ENCODE data around the gene EME1. TPM values are rescaled to one million over a fixed set of nuclear protein-coding genes. Genes with fewer than 3 reads are reported as not detected.
"Not testable (repeated sequence)": the region's sequence is repeated elsewhere in the genome, so short reads cannot be mapped to it uniquely, and the experiment has no call there.

EME1 gene
- polyA plus RNA-seq, 2 of the 4 experiments (the other 2 are of a cell fraction) = 24.3 to 29.9 TPM

GRCh38 chr17:50426472-50426782 lies 53.4 kb downstream of the EME1 start:
- H3K27ac ChIP-seq = peak overlapping the region; percentile 77 to 90
- ATAC-seq = peak in 1 of 2 experiments; percentile 34; a peak in 3 of 6 replicates
- peaks cover 27% of the 10 kb centered on the region for H3K4me1 ChIP-seq
- no peak for TF ChIP-seq ATOH8 (CRISPR knock-in tag; IDR thresholded peaks at IDR 0.05; ENCODE audit: low read depth)
- no peak for TF ChIP-seq CBX2 (IDR thresholded peaks at IDR 0.05; ENCODE audit: borderline replicate concordance, low read depth)
- TF ChIP-seq HOXB5 (CRISPR knock-in tag; IDR thresholded peaks at IDR 0.05) = no peak
- TF ChIP-seq HOXB13 (CRISPR knock-in tag; IDR thresholded peaks at IDR 0.05; ENCODE audit: low read depth) = no peak
- TF ChIP-seq ZFP36 (IDR thresholded peaks at IDR 0.05; ENCODE audit: borderline replicate concordance, partially characterized antibody) = no peak
- TF ChIP-seq CBX8 (IDR thresholded peaks at IDR 0.05) = no peak
- no peak for TF ChIP-seq HEYL (CRISPR knock-in tag; IDR thresholded peaks at IDR 0.05)
- TF ChIP-seq EHF (CRISPR knock-in tag; IDR thresholded peaks at IDR 0.05) = no peak
- TF ChIP-seq MAFK (IDR thresholded peaks at IDR 0.05; ENCODE audit: partially characterized antibody) = no peak
- TF ChIP-seq, protein P1, sequence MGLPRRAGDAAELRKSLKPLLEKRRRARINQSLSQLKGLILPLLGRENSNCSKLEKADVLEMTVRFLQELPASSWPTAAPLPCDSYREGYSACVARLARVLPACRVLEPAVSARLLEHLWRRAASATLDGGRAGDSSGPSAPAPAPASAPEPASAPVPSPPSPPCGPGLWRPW (IDR thresholded peaks at IDR 0.05) = no peak
- TF ChIP-seq FOSL2 (IDR thresholded peaks at IDR 0.05) = no peak
- TF ChIP-seq FOSL2 (CRISPR knock-in tag; IDR thresholded peaks at IDR 0.05) = no peak
- no peak for TF ChIP-seq PBX3 (IDR thresholded peaks at IDR 0.05)
- no peak for TF ChIP-seq POLR2AphosphoS2 (conservative IDR thresholded peaks at IDR 0.05; ENCODE audit: low read length)
- no peak for TF ChIP-seq PHF8 (IDR thresholded peaks at IDR 0.05; ENCODE audit: borderline replicate concordance, low read depth)
- TF ChIP-seq ZC3H11A (IDR thresholded peaks at IDR 0.05) = no peak
- no peak for TF ChIP-seq HDAC2 (IDR thresholded peaks at IDR 0.05)
- DNase-seq (ENCODE audit: low read depth in 1 of 2, low spot score in 1 of 2) = peak in 1 of 2 experiments; percentile 65
- POLR2A ChIA-PET = interaction anchor here (1.2 to 1.3 kb wide), 2 partner anchors 29 to 30 kb away, joined by 4 to 5 read pairs; partner anchors contain the start of gene LRRC59
- no peak for FAIRE-seq
- H3K4me2 ChIP-seq = peak overlapping the region; percentile 92
- CTCF ChIA-PET = interaction anchor here (0.8 to 8.4 kb wide), 6 partner anchors 17 to 56 kb away, joined by 3 to 55 read pairs (median 4); partner anchors contain the start of gene LRRC59
- no peaks in the 10 kb centered on the region for H3K9me3 ChIP-seq
- 0% methylated on average over 7 of the region's 7 CpGs for WGBS (ENCODE audit: missing lambda C conversion rate)
- H3K4me3 ChIP-seq = peak overlapping the region; percentile 72

DNA sequence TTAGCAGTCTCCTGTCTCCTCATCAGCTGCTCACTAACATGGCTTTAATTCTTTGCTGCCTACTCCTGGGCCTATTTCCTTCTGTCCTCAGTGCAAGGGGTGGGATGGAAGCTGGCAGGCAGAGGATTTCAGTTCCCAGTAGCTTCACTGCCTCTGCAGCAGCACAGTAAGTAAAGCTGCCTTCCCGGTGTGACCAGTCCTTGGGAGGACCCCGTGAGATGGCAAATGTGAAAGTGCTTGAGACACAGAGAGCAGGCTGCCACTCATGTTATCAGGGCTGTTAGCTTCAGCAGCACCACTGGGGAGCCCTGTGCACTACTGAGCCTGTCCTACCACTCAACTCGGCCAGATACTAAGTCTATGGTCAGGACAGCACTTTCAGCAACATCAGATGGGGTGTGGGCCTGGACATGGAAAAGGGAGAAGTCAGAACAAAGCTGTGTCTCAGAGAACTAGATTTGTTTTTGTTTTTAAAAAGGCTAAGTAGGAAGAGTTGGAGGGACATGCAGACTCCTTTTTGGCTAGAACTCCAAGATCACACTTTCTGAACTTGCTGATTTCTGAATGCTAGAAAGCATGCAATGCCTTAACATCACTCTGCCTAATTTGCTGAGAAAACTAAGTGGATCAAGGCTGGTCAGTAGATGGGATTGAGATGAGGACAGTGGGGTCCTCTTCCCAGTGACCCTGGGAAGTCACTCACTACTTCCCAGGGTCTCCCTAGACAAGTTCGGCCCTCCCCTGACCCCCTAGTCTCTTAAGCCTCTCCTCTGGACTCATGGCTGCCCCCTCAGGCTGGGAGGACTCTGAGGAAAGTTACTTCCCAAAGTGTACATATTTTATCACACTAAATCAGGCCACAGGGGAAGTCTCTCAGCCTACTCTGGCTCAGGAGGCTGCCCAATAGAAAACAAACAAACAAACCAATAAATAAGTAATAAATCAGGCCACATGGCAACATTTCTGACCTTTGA lies 54.1 kb downstream of the EME1 start:
- DNase-seq (ENCODE audit: low read depth in 1 of 2, low spot score in 1 of 2) (peak; percentile 84 to 87), FAIRE-seq (no peak), ATAC-seq (peak; percentile 81 to 84)
- POLR2A ChIA-PET = interaction anchor here (1.2 to 1.3 kb wide), 2 partner anchors 30 to 31 kb away, joined by 4 to 5 read pairs; partner anchors contain the start of gene LRRC59
- TF ChIP-seq CHD2 (IDR thresholded peaks at IDR 0.05; ENCODE audit: low read length, partially characterized antibody) (no peak), JUN (IDR thresholded peaks at IDR 0.05) (peak in 1 of 2 experiments; percentile 17; a peak in 1 of 5 replicates), ZSCAN20 (CRISPR knock-in tag; IDR thresholded peaks at IDR 0.05) (no peak)
- TF ChIP-seq, protein P2, sequence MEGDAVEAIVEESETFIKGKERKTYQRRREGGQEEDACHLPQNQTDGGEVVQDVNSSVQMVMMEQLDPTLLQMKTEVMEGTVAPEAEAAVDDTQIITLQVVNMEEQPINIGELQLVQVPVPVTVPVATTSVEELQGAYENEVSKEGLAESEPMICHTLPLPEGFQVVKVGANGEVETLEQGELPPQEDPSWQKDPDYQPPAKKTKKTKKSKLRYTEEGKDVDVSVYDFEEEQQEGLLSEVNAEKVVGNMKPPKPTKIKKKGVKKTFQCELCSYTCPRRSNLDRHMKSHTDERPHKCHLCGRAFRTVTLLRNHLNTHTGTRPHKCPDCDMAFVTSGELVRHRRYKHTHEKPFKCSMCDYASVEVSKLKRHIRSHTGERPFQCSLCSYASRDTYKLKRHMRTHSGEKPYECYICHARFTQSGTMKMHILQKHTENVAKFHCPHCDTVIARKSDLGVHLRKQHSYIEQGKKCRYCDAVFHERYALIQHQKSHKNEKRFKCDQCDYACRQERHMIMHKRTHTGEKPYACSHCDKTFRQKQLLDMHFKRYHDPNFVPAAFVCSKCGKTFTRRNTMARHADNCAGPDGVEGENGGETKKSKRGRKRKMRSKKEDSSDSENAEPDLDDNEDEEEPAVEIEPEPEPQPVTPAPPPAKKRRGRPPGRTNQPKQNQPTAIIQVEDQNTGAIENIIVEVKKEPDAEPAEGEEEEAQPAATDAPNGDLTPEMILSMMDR (IDR thresholded peaks at IDR 0.05) = peak; percentile 43; the same call in 2 of the 3 replicates
- Histone ChIP-seq H3K4me3 (peak overlapping the region; percentile 72), H3K4me1 (peaks cover 27% of the 10 kb centered on the region), H3K9me3 (no peaks in the 10 kb centered on the region), H3K4me2 (peak overlapping the region; percentile 92), H3K27ac (peak overlapping the region; percentile 77 to 90)
- WGBS (ENCODE audit: missing lambda C conversion rate) = 22% methylated on average over 4 of the region's 4 CpGs
- CTCF ChIA-PET = interaction anchor here (0.8 to 8.4 kb wide), 7 partner anchors 16 to 56 kb away, joined by 3 to 55 read pairs (median 4); partner anchors contain the start of gene LRRC59

- H3K4me2 ChIP-seq; ATAC-seq; H3K9me3 ChIP-seq; DNase-seq (ENCODE audit: low read depth in 1 of 2, low spot score in 1 of 2); H3K27ac ChIP-seq; H3K4me3 ChIP-seq; POLR2A ChIA-PET; FAIRE-seq: not testable (repeated sequence)
- peaks cover 27% of the 10 kb centered on the region for H3K4me1 ChIP-seq
- CTCF ChIA-PET = interaction anchor here (1.2 to 8.4 kb wide), 4 partner anchors 15 to 55 kb away, joined by 3 to 55 read pairs (median 10); partner anchors contain the start of gene LRRC59
- WGBS (ENCODE audit: missing lambda C conversion rate) = 80% methylated on average over 6 of the region's 6 CpGs
Measured at GRCh38 chr17:50428126-50428525, 55.1 kb downstream of the EME1 start.

All from A549 (cell line).